ENCODE results near the gene MAST4.

DNA sequence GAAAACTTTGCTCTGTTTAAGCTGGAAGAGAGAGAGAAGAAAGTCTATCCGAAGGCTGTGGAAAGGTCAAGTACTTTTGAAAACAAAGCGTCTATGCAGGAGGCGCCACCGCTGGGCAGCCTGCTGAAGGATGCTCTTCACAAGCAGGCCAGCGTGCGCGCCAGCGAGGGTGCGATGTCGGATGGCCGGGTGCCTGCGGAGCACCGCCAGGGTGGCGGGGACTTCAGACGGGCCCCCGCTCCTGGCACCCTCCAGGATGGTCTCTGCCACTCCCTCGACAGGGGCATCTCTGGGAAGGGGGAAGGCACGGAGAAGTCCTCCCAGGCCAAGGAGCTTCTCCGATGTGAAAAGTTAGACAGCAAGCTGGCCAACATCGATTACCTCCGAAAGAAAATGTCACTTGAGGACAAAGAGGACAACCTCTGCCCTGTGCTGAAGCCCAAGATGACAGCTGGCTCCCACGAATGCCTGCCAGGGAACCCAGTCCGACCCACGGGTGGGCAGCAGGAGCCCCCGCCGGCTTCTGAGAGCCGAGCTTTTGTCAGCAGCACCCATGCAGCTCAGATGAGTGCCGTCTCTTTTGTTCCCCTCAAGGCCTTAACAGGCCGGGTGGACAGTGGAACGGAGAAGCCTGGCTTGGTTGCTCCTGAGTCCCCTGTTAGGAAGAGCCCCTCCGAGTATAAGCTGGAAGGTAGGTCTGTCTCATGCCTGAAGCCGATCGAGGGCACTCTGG is 567.8 kb downstream of the MAST4 start:
- TF ChIP-seq, protein P1, sequence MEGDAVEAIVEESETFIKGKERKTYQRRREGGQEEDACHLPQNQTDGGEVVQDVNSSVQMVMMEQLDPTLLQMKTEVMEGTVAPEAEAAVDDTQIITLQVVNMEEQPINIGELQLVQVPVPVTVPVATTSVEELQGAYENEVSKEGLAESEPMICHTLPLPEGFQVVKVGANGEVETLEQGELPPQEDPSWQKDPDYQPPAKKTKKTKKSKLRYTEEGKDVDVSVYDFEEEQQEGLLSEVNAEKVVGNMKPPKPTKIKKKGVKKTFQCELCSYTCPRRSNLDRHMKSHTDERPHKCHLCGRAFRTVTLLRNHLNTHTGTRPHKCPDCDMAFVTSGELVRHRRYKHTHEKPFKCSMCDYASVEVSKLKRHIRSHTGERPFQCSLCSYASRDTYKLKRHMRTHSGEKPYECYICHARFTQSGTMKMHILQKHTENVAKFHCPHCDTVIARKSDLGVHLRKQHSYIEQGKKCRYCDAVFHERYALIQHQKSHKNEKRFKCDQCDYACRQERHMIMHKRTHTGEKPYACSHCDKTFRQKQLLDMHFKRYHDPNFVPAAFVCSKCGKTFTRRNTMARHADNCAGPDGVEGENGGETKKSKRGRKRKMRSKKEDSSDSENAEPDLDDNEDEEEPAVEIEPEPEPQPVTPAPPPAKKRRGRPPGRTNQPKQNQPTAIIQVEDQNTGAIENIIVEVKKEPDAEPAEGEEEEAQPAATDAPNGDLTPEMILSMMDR (IDR thresholded peaks at IDR 0.05; ENCODE audit: insufficient read depth, low read depth, low read length) = no peak
- no peak for TF ChIP-seq EZH2 (IDR thresholded peaks at IDR 0.05; ENCODE audit: insufficient read depth, low read length)
